Type B pancreatic cell (in vitro differentiated cells): ENCODE results near the gene DMXL2. TPM values are rescaled to one million over a fixed set of nuclear protein-coding genes. Genes with fewer than 3 reads are reported as not detected.
"Not testable (repeated sequence)": the region's sequence is repeated elsewhere in the genome, so short reads cannot be mapped to it uniquely, and the experiment has no call there.

Source experiments
- DNase-seq: peaks from one replicate; pipeline ENCODE4 v3.0.0; 2021; ENCODE audit warnings: mixed read lengths; ENCODE audit not compliant: unreplicated experiment; ENCODE audit errors: extremely low spot score
- H3K27ac Mint-ChIP-seq: 2 replicates; pipeline ENCODE4 v1.8.0; 2021; ENCODE audit warnings: mild to moderate bottlenecking, mixed read lengths
- H3K27me3 Mint-ChIP-seq: 2 replicates; pipeline ENCODE4 v1.8.0; 2021; ENCODE audit warnings: mixed read lengths
- H3K36me3 Mint-ChIP-seq: 2 replicates; pipeline ENCODE4 v1.8.0; 2021; ENCODE audit warnings: mixed read lengths
- H3K4me1 Mint-ChIP-seq: one replicate; pipeline ENCODE4 v1.8.0; 2021; ENCODE audit warnings: mixed read lengths; ENCODE audit not compliant: unreplicated experiment
- H3K4me3 Mint-ChIP-seq: 2 replicates; pipeline ENCODE4 v1.8.0; 2021; ENCODE audit warnings: mild to moderate bottlenecking, mixed read lengths
- H3K9me3 Mint-ChIP-seq: 2 replicates; pipeline ENCODE4 v1.8.0; 2021; ENCODE audit warnings: mixed read lengths
- total RNA-seq: library from RNA; stranded (reverse); gene quantifications from 2 replicates; pipeline ENCODE4 v1.2.1, GENCODE V29; 2021; ENCODE audit warnings: low replicate concordance
- TF ChIP-seq, protein P1 (sequence below): fragments of 200-600 bp; sonication (generic); conservative IDR thresholded peaks from 2 replicates; pipeline ENCODE4 v1.5.0; 2021; ENCODE audit warnings: antibody characterized with exemption, mild to moderate bottlenecking

DMXL2 gene
- total RNA-seq, 1 donor from 2014 or later = 34.3 TPM

DNA sequence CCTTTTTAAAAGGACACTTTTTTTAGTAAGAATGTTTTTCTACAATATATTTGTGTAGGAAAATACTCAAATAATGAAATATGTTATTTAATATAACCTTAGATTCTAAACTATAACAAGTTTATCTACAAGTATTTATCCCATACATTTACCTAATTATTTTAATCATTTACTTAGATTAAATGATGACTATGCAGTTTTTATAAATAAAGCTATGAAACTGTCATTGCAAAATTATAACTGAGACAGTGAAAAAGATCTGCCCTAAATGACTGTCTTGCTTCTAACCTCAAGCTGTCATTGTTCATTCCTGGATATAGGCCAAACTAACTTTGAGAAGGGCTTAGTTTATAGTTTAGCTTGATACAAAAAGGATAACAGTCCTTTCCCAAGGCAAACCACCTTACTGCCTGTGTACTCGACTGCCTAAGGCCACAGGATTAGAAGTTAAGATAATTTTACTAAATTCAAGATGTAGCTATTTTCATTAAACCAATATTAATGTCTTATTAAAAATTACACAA is 197.0 kb downstream of the DMXL2 start:
- Mint-ChIP-seq H3K4me3 (no peak overlapping the region), H3K4me1 (no peaks in the 10 kb centered on the region), H3K9me3 (no peaks in the 10 kb centered on the region), H3K36me3 (no peaks in the 10 kb centered on the region), H3K27me3 (no peaks in the 10 kb centered on the region), H3K27ac (no peak overlapping the region)
- DNase-seq = no peak
- TF ChIP-seq, protein P1, sequence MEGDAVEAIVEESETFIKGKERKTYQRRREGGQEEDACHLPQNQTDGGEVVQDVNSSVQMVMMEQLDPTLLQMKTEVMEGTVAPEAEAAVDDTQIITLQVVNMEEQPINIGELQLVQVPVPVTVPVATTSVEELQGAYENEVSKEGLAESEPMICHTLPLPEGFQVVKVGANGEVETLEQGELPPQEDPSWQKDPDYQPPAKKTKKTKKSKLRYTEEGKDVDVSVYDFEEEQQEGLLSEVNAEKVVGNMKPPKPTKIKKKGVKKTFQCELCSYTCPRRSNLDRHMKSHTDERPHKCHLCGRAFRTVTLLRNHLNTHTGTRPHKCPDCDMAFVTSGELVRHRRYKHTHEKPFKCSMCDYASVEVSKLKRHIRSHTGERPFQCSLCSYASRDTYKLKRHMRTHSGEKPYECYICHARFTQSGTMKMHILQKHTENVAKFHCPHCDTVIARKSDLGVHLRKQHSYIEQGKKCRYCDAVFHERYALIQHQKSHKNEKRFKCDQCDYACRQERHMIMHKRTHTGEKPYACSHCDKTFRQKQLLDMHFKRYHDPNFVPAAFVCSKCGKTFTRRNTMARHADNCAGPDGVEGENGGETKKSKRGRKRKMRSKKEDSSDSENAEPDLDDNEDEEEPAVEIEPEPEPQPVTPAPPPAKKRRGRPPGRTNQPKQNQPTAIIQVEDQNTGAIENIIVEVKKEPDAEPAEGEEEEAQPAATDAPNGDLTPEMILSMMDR = no peak

DNA sequence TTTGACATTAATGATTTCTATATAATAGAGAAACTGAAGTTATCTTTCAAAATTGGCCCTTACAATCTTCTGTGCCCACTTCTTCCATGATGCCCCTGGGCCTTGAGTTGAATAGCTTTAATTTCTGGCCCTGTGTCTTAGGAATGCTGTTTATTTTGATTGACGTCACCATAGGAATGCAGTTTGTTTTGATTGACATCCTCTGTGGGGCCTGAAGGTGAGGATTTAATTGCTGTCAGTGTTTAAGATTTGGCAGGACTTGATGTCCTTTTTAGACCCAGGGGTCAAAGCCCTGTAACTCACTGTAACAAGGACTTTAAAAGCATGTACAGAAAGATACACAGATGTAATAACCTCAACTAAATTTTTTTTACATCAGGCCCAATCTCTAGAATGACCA is 197.8 kb downstream of the DMXL2 start:
- Mint-ChIP-seq H3K9me3 (no peaks in the 10 kb centered on the region), H3K36me3 (no peaks in the 10 kb centered on the region), H3K4me1 (no peaks in the 10 kb centered on the region), H3K27me3 (no peaks in the 10 kb centered on the region), H3K4me3 (no peak overlapping the region), H3K27ac (no peak overlapping the region)
- TF ChIP-seq, protein P1 = no peak
- no peak for DNase-seq

DNA sequence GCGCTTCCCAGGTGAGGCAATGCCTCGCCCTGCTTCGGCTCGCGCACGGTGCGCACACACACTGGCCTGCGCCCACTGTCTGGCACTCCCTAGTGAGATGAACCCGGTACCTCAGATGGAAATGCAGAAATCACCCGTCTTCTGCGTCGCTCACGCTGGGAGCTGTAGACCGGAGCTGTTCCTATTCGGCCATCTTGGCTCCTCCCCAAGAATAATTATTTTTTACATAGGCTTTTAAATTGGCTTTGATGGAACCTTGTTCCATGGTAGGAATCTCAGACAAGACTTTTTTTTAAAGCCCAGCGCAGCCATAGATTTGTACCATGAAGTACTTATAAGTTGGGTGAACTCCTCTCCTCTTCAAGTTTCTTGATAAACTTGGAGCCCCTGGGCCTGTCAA is 199.5 kb downstream of the DMXL2 start:
- not testable (repeated sequence) for H3K36me3 Mint-ChIP-seq, H3K4me3 Mint-ChIP-seq, H3K27me3 Mint-ChIP-seq, H3K27ac Mint-ChIP-seq, H3K4me1 Mint-ChIP-seq, H3K9me3 Mint-ChIP-seq, DNase-seq

DNA sequence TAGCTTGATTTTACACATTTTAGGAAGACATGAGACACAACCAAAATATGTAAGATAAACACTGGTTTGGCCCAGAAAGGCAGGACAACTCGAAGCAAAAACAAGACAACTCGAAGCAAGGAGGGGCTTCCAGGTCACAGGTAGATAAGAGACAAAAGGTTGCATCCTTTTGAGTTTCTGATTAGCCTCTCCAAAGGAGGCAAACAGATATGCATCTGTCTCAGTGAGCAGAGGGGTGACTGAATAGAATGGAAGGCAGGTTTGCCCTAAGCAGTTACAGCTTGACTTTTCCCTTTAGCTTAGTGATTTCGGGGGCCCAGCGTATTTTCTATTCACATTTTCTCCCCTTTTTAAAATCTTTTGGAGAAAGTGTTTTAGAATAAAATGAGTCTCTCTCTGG is 206.4 kb downstream of the DMXL2 start:
- H3K36me3 Mint-ChIP-seq = no peaks in the 10 kb centered on the region
- no peak for DNase-seq

DNA sequence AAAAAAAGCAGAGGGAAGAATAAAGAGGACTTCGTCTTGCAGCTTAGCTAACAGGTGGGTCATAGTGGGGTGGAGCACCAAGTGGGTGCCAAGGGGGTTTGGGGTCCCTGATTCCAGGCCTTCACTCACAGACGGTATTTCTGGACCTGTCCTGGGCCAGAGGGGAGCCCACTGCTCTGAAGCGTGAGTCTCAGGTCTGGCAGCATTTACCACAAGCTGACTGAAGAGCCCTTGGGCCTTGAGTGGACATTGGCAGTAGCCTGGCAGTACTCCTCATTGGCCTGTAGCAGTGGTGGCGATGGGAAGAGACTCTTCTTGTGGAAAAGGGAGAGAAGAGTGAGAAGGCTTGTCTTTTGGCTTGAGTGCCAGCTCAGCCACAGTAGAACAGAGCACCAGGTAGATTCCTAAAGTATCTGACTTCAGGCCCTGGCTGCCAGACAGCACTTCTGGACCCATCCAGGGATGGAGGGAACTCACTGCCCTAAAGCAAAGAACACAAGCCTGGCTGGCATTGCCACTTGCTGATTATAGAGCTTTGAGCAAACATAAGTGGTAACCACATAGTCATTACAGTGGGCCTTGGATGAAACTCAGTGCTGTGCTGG is 208.2 kb downstream of the DMXL2 start:
- H3K27me3 Mint-ChIP-seq = peaks cover 2% of the 10 kb centered on the region
- no peaks in the 10 kb centered on the region for H3K36me3 Mint-ChIP-seq
- TF ChIP-seq, protein P1 = no peak
- no peak overlapping the region for H3K4me3 Mint-ChIP-seq
- DNase-seq = no peak
- no peaks in the 10 kb centered on the region for H3K4me1 Mint-ChIP-seq
- no peaks in the 10 kb centered on the region for H3K9me3 Mint-ChIP-seq
- no peak overlapping the region for H3K27ac Mint-ChIP-seq

More for the DNA sequence above, 206.4 kb downstream of the DMXL2 start:
- TF ChIP-seq, protein P1 = no peak
- Mint-ChIP-seq H3K27ac (no peak overlapping the region), H3K4me3 (no peak overlapping the region), H3K9me3 (no peaks in the 10 kb centered on the region), H3K27me3 (peaks cover 2% of the 10 kb centered on the region), H3K4me1 (no peaks in the 10 kb centered on the region)

DNA sequence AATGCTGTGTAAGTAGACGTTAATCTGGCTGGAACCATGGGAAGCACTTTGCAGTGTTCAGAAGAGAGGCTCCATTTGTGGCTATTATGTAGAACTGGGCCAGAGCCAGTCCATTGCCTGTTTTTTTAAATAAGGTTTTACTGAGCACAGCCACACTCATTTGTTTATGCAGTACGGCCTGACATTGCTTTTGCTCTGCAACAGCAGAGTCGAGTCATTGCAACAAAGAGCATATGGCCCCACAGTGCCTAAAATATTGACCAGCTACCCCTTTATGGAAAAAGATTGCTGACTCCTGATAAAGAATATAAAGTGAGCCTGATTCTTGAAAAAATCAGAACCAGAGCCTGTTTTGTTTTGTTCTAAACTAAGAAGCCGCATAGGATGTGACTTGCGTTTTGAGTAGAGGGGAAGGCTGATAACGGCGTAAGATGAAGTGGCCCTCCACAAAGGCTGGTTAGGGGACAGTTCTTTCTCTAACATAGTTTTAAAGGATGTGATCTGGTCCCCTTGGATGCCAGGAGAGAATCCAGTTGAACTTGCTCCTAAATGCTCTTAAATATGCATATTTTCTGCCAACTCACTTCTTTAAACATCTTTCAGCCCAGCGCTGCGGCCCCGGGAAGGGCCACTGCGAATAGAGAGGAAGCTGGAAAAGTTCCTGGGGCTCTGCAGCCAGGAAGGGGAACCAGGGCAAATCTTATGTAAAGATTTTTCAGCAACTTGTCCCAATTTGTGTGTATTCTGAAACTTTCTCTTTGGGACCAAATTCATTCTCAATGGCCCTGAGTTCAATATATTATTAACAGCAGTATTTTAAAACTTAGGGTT is 216.7 kb downstream of the DMXL2 start:
- Mint-ChIP-seq H3K9me3 (no peaks in the 10 kb centered on the region), H3K27me3 (peaks cover 25% of the 10 kb centered on the region), H3K4me3 (no peak overlapping the region), H3K27ac (no peak overlapping the region), H3K4me1 (peaks cover 7% of the 10 kb centered on the region), H3K36me3 (no peaks in the 10 kb centered on the region)
- DNase-seq = no peak
- TF ChIP-seq, protein P1 = no peak
